Stimulated activated CD8-positive, alpha-beta memory T cell treated with anti-CD3 and anti-CD28 coated beads, Interleukin-12 subunit alpha, Interleukin-12 subunit beta, amount 100 ng/mL, for 1 hour (primary cell): ENCODE results near the gene RHEX.
"Not testable (repeated sequence)": the region's sequence is repeated elsewhere in the genome, so short reads cannot be mapped to it uniquely, and the experiment has no call there.

ENCODE experiments used
- DNase-seq: peaks from one replicate; pipeline ENCODE4 v3.0.0-alpha.2; 2020; ENCODE audit warnings: low read depth

Gene RHEX

DNA sequence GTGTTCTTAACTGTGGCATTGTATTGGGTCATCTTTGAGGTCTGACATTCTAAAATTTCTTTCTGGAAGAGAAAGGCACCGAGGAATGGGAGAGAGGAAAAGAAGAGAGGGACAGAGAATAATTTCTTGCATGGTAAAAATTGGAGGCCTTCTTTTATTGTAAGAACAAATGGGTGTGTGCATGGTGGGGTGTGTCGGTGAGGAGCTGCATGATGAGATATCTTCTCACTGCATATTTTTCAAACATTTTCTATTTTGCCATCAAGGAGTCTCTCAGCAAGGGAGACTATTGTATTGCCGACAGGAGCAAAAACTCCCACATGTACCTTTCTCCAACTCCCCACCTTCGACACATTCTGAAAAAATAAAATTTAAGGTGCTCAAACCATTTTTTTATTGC, 22.8 kb upstream of the RHEX start:
- DNase-seq, result no peak

- DNase-seq, result peak; percentile 43
Observed at GRCh38 chr1:206030714-206031113, 22.3 kb upstream of the RHEX start.

DNA sequence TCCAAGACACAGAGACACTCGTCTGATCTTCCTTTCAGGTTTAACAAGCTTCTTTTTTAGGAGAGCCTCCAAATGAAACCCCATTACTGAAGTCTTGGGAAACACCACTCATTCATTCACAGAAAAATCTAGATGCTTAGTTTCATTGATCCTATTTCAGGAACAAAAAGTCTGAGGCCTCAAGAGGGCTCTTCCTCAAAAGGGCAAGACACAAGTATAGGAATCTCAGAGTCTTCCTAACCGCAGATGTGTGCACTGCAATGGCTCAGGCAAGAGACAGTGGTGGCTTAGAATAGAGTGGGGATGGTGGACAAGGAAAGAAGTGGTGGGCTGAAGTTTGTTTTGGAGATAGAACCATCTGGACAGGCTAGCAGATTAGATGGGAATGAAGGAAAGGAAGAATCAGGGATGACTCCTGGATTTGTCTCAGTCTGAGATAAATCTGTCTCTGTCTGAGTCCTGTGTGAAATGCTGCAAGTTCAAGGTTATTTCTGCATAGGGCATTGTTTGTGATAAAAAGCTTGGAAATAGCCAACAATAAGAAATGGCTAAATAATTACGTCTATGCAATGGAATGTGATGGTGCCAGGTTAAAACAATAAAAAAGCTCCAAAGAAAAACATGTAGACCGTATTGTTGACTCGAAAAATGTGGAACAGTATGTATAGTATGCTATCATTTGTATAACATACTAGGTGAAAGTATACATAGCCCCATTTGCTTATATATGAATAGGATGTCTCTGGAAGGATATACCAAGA, 20.4 kb upstream of the RHEX start:
- DNase-seq, result no peak

GRCh38 chr1:206035027-206035426, 17.9 kb upstream of the RHEX start:
- no peak for DNase-seq

- DNase-seq, result no peak
Observed at GRCh38 chr1:206036663-206037455, 16.1 kb upstream of the RHEX start.

- DNase-seq, result no peak
Observed at GRCh38 chr1:206037581-206037980, 15.4 kb upstream of the RHEX start.

DNA sequence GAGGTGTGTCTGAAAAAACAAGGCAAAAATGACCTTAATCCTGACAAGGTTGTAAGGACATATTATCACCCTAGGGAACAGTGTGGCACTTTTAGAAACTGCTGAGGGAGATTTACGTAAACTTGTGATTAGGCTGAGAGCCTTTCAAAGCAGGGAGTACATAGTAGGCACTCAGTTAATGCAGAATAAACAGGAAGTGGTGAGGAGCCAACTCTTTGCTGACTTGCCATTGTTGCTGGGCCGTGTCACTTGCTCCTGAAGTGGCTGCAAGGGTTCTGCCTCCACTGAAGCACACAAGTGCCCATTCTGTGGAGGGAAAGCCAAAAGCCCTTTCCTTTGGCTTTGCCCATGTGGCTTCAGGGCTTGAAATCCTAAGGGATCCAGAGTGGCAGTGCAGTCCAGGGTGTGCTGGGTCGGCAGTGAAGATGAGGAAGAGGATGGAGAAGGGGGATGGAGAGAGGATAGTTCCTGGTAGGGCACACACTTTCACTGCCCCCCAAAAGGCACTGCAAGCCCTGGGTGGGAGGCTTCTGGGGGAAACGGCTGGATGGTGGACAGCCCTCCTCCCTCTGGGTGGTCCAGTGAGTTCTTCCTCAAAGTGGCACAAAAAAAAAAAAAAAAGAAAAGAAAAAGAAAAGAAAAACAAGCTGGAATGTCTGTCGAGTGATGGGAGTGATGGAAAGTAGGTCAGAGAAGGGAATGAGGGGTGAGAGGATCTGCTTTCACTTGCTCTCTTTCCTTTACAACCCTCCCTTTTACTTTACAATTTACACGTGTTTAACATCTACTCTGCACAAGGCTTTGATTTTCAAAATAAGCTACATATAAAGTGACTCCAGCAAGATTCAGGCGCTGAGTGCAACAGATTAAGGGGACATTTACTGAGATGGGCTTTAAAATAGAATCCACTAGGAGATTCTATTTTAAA, 13.7 kb upstream of the RHEX start:
- DNase-seq, result no peak

DNA sequence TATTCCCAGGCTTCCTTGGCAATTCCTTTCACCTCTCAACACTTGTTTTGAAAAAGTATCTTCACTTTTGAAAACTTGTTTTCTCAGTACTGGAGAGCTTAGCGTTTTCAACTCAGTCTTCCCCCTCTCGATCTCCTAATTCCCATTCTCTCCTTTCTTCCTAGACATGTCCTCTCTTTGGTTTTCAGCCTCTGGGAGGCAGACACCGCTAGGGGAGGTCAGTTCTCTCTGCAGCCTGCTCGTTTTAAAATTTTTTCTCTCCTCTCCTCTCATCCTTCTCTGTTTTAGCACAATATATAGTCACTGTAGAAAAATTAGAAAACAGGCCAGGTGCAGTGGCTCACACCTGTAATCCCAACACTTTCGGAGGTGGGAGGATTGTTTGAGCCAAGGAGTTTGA, 12.6 kb upstream of the RHEX start:
- DNase-seq, result no peak

- no peak for DNase-seq
Observed at GRCh38 chr1:206041640-206042039, 11.3 kb upstream of the RHEX start.

DNA sequence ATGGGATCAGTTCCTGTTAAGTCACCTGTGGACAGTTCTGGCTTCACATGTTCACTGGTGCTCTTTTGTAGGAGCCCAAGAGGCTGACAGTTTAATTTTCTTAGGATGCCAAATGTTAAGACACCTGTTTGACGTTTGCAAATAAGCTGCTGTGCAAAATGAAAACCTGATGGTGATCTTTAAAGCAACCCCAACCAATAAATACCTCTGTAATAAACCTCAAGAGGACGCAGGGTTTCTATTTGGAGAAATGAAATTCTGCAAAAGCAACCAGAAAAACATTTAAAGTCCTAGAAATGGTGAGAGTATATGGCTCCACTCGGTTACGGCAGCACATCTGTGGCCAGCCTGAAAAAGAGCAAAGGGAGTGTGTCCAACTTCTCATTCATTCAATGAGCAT, 5.7 kb upstream of the RHEX start:
- no peak for DNase-seq

- no peak for DNase-seq
Observed at GRCh38 chr1:206048582-206048981, 4.4 kb upstream of the RHEX start.

- no peak for DNase-seq
Observed at GRCh38 chr1:206049293-206049692, 3.7 kb upstream of the RHEX start.

GRCh38 chr1:206049919-206050600, 2.9 kb upstream of the RHEX start:
- DNase-seq, result no peak

DNA sequence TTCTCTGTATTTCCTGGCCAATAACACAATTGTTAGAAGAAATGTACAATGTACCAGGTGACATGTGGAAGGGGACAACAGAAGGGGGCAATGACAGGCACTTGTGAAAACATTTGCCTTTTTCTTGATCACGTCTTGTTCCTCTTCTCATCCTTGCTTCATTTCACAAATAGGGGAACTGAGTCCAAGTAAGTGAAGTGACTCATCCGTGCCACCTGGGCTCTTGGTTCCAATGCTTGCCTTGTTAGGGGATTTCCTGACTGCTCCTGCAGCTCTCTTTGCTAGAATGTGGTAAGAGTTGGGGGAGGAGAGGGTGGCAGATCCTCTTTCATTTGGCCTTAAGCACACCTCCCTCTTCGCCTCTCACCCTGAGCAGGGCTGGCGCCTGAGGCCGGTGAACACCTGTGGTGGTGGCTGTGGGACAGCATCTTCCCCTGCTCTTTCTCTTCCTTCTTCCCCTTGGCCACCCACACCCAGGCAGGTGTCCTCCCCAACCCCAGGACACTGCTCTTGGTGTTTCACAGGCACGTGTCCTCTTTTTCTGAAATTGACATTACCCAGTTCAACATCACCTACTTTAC, 2.2 kb upstream of the RHEX start:
- DNase-seq, result no peak

DNA sequence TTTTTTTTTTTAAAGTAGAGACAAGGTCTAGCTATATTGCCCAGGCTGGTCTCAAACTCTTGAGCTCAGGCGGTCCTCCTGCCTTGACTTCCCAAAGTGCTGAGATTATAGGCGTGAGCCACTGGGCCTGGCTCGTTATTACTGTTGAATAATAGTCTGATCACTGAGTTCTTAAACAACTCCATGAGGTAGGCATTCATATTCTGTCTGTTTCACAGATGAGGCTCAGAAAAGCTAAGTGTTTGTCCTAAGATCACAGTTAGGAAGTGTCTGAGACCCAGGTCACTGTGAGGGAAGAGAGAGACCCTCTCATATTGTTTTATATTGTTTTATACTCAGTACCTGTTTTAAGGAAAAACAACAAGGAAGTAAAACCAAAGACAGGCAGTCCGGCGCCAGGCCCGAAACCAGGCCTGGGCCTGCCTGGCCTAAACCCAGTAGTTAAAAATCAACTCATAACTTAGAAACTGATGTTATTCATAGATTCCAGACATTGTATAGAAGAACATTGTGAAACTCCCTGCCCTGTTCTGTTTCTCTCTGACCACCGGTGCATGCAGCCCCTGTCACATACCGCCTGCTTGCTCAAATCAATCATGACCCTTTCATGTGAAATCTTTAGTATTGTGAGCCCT, 625 bp upstream of the RHEX start:
- not testable (repeated sequence) for DNase-seq

DNA sequence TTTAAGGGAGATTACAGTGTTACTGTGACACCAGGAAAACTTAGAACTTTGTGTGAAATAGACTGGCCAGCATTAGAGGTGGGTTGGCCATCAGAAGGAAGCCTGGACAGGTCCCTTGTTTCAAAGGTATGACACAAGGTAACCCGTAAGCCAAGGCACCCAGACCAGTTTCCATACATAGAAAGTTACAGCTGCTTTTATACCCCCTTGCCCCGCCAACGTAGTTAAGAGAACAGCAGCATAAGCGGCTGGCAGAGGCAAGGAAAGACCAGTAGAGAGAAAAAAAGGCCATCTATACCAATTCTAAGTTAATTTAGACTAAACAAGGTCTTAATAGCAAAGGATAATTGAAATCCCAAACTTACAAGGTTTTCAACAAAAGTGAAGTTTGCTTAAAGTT, 643 bp downstream of the RHEX start:
- not testable (repeated sequence) for DNase-seq

DNA sequence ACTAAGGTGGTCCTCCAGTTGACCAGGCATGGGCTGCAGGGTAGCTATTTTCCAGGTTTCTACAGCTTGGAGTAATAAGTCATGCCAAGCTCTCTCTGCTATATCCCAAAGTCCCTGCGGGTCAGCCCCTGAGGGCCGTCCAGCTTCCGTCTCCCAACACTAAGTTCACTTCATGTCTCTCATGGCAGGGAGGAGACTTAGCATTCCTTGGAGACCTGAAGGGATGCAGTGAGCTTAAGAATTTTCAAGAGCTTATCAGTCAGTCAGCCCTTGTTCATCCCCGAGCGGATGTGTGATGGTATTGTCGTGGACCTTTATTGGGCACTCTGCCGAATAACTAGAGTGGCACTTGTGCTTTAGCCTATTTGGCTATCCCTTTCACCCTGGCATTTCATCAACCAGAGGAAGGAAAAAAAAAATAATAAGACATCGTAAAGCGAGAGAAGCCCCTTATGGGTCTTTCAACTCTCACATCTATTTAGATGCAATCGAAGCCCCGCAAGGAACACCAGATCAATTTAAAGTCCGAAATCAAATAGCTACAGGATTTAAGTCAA, 2.2 kb downstream of the RHEX start:
- DNase-seq, result not testable (repeated sequence)

DNA sequence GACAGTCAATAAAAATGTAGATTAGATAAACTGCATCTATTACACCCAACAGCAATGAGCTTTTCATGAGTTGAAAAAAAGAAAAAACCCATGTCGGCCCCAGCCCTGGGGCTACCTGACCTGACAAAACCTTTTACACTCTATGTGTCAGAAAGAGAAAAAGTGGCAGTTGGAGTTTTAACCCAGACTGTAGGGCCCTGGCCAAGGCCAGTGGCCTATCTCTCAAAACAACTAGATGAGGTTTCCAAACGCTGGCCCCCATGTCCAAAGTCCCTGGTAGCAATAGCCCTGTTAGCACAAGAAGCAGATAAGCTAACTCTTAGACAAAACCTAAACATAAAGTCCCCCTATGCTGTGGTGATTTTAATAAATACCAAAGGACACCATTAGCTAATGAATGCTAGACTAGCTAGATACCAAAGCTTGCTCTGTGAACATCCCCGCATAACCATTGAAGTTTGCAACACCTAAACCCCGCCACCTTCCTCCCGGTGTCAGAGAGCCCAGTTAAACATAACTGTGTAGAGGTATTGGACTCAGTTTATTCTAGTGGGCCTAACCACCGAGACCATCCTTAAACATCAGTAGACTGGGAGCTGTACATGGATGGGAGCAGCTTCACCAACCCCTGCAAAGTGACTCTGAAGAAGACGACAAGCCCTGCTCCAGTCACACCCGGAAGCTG, 2.8 kb downstream of the RHEX start:
- DNase-seq, result not testable (repeated sequence)

DNA sequence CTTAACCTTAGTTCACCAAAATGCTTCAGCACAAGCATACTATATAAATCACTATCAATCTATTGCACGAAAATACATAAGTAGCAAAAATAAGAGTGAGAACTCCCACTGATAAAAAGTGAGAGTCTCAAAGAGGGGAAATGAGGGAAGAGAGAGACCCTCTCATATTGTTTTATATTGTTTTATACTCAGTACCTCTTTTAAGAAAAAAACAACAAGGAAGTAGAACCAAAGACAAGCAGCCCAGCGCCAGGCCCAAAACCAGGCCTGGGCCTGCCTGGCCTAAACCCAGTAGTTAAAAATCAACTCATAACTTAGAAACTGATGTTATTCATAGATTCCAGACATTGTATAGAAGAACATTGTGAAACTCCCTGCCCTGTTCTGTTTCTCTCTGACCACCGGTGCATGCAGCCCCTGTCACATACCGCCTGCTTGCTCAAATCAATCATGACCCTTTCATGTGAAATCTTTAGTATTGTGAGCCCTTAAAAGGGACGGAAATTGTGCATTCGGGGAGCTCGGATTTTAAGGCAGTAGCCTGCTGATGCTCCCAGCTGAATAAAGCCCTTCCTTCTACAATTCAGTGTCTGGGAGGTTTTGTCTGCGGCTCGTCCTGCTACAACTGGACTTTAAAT, 5.4 kb downstream of the RHEX start:
- DNase-seq, result not testable (repeated sequence)

GRCh38 chr1:206058927-206059292, 5.9 kb downstream of the RHEX start:
- DNase-seq, result no peak
